ENCODE measurements around the gene MYORG. TPM values are rescaled to one million over a fixed set of nuclear protein-coding genes. Genes with fewer than 3 reads are reported as not detected.

The MYORG gene
- total and polyA plus RNA-seq, 8 donors, result 0.76 to 31.3 (median 14.4) TPM

DNA sequence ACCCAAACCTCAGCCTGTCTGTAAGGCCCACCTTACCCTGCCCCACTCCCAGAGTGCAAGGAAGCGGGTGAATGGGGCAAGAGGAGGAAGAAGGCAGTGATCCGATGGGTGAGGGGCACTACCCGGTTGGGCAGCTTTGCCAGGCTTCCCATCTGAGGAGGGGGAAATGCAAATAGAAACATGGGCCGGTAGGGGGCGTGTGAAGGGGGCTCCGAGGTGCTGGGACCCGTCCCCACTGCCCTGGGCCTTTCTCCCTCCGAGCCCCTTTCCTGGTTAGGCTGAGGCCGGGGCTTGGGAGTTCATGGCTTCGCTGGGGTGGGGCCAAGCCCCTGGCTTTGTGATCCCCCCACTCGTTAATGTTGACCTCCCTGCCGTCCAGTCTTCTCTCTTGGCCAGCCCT, 23.6 kb upstream of the MYORG start:
- no peak for TF ChIP-seq CTCF (IDR thresholded peaks at IDR 0.05)
- no peak for TF ChIP-seq EP300 (IDR thresholded peaks at IDR 0.05)
- TF ChIP-seq POLR2AphosphoS5 (IDR thresholded peaks at IDR 0.05), result no peak
- TF ChIP-seq POLR2A (IDR thresholded peaks at IDR 0.05), result no peak

DNA sequence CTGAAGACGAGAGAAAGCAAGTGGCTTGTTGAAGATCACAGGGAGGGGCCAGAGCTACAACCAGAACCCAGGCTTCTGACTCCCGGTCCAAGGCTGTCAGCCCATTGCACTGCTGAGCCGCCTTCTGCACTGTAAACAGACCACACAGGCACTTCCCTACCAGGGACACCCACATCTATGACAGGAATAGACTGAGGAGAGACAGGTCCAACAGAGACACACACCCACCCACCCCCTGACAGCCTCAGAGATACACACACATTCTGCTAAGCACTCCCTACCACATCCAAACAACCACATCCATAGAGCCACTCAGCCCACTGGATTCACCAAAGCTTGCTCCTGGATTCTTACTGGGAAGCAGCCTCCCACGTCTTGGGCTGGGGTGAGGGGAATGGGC, 23.0 kb upstream of the MYORG start:
- Histone ChIP-seq H3K4me3 (no peak overlapping the region), H3K27me3 (no peaks in the 10 kb centered on the region), H3K4me1 (no peaks in the 10 kb centered on the region), H3K9me3 (no peaks in the 10 kb centered on the region), H3K36me3 (peaks cover 30 to 69% (median 64%) of the 10 kb centered on the region in 4 donors), H3K27ac (no peak overlapping the region)
- no peak for TF ChIP-seq EP300 (IDR thresholded peaks at IDR 0.05)
- no peak for TF ChIP-seq POLR2A (IDR thresholded peaks at IDR 0.05)
- TF ChIP-seq CTCF (IDR thresholded peaks at IDR 0.05), result no peak
- no peak for TF ChIP-seq POLR2AphosphoS5 (IDR thresholded peaks at IDR 0.05)
- 89 to 97% (median 92%) methylated on average over 4 of the region's 4 CpGs for WGBS, 5 donors
- no peak for DNase-seq
- intact Hi-C loops (cut with DNase I; ENCODE audit: low total_unique reads), result loop anchor here (10.0 kb wide), 1 partner anchor 185 kb away; the partner anchor contains the start of gene CNTFR

More for the DNA sequence above, 23.6 kb upstream of the MYORG start:
- intact Hi-C loops (cut with DNase I; ENCODE audit: low total_unique reads), result loop anchor here (10.0 kb wide), 1 partner anchor 185 kb away; the partner anchor contains the start of gene CNTFR
- 76 to 82% (median 77%) methylated on average over 12 of the region's 12 CpGs for WGBS, 5 donors
- peaks cover 30 to 75% (median 69%) of the 10 kb centered on the region in 4 donors for H3K36me3 ChIP-seq
- no peak overlapping the region for H3K27ac ChIP-seq
- no peaks in the 10 kb centered on the region for H3K9me3 ChIP-seq
- no peak overlapping the region for H3K4me3 ChIP-seq
- no peaks in the 10 kb centered on the region for H3K4me1 ChIP-seq
- DNase-seq, result no peak
- no peaks in the 10 kb centered on the region for H3K27me3 ChIP-seq

GRCh38 chr9:34398875-34399274, 22.2 kb upstream of the MYORG start:
- no peak for DNase-seq
- Histone ChIP-seq H3K36me3 (peaks cover 30 to 64% (median 58%) of the 10 kb centered on the region in 4 donors), H3K9me3 (no peaks in the 10 kb centered on the region), H3K27me3 (no peaks in the 10 kb centered on the region), H3K4me1 (no peaks in the 10 kb centered on the region), H3K27ac (no peak overlapping the region), H3K4me3 (no peak overlapping the region)
- no peak for TF ChIP-seq EP300 (IDR thresholded peaks at IDR 0.05)
- no peak for TF ChIP-seq POLR2A (IDR thresholded peaks at IDR 0.05)
- no peak for TF ChIP-seq POLR2AphosphoS5 (IDR thresholded peaks at IDR 0.05)
- TF ChIP-seq CTCF (IDR thresholded peaks at IDR 0.05), result no peak
- WGBS, 5 donors, result 92 to 100% (median 100%) methylated on average over 1 of the region's 1 CpG
- intact Hi-C loops (cut with DNase I; ENCODE audit: low total_unique reads), result no loop called here

DNA sequence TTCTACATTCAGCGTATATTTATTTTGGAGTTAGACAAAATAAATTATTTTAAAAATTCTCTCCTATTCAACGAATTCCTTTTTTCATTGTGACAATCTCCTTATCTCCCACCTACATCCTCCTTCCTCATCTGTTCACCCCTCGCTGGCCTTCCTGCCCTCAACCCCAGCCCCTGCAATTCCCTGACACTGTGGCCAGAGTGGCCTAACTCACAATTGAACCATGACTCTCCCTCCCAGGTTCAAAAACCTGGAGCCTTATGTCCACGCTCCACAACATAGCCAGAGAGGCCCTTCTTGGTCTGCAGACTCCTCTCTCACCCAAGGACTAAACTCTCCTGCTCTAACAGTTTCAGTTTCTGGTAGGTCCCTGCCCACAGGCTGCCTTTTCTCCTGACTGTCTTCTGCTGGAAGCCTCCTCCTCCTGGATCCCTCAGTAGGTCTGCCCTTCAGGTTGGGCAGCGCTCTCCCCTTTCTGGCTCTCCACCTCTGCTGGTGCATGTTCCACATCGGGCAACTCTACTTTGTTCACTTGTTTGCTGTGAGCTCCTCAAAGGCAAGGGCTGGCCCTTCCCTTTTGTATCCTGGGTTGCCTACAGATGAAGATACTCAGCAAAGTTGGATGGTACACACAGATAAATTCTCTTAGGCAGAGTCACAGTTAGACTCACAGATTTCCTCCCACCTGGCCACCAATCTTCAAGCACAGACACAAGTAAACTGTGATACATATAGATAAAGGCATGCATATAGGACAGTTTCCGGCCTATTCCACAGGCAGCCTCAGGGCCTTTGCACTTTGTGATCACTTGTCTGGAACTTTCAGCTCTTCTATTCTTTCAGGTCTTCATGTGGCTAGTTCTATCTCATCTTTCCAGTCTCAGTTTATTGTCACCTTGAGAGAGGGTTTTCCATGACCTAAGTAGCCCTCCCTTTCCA, 19.8 kb upstream of the MYORG start:
- Histone ChIP-seq H3K9me3 (no peaks in the 10 kb centered on the region), H3K36me3 (peaks cover 17 to 44% (median 38%) of the 10 kb centered on the region in 4 donors), H3K4me1 (no peaks in the 10 kb centered on the region), H3K27ac (no peak overlapping the region), H3K4me3 (no peak overlapping the region), H3K27me3 (no peaks in the 10 kb centered on the region)
- 75 to 79% (median 78%) methylated on average over 7 of the region's 7 CpGs for WGBS, 5 donors
- no peak for TF ChIP-seq POLR2A (IDR thresholded peaks at IDR 0.05)
- intact Hi-C loops (cut with DNase I; ENCODE audit: low total_unique reads), result no loop called here
- DNase-seq, result no peak

All from stomach (tissue), 9 donors.